Kidney (tissue), 14 donors: ENCODE data around the gene GNAO1. TPM values are rescaled to one million over a fixed set of nuclear protein-coding genes. Genes with fewer than 3 reads are reported as not detected.

Experiments
- DNase-seq, 5 donors: peaks; one replicate each; pipeline ENCODE4 v3.0.0-alpha.2; 2013 to 2020
- FAIRE-seq: peaks from 2 replicates; lab custom pipeline; 2012; peaks lifted over from hg19 to GRCh38; lab: Jason Lieb, UNC
- H3K27ac ChIP-seq, 2 donors: one replicate each; pipeline ENCODE4 v1.7.0; 2013; ENCODE audit warnings: low read depth in 2 of 2, low read length in 2 of 2, inconsistent platforms in 1 of 2
- H3K27me3 ChIP-seq: one replicate; pipeline ENCODE4 v1.7.1; 2013; ENCODE audit warnings: low read length, inconsistent platforms; ENCODE audit not compliant: control insufficient read depth, insufficient read depth
- H3K36me3 ChIP-seq, 3 donors: one replicate each; pipeline versions ENCODE4 v1.7.0 to v1.7.1; 2013; ENCODE audit warnings: low read length in 3 of 3, control low read depth in 1 of 3, inconsistent platforms in 1 of 3; ENCODE audit not compliant: insufficient read depth in 3 of 3, control insufficient read depth in 2 of 3
- H3K4me1 ChIP-seq, 3 donors: one replicate each; pipeline versions ENCODE4 v1.7.0 to v1.7.1; 2013; ENCODE audit warnings: low read length in 3 of 3, inconsistent platforms in 1 of 3, low read depth in 1 of 3; ENCODE audit not compliant: control insufficient read depth in 2 of 3, insufficient read depth in 2 of 3
- H3K4me3 ChIP-seq, 3 donors: one replicate each; pipeline versions ENCODE4 v1.7.0 to v1.8.1; 2013; ENCODE audit warnings: low read length in 3 of 3, control low read depth in 1 of 3, inconsistent platforms in 1 of 3
- H3K9ac ChIP-seq, 3 donors: one replicate each; pipeline versions ENCODE4 v1.7.0 to v1.7.1; 2013; ENCODE audit warnings: low read length in 3 of 3, control low read depth in 1 of 3, inconsistent platforms in 1 of 3
- H3K9me3 ChIP-seq, 3 donors: one replicate each; pipeline versions ENCODE4 v1.7.0 to v1.7.1; 2013; ENCODE audit warnings: low read length in 3 of 3, control low read depth in 1 of 3, inconsistent platforms in 1 of 3; ENCODE audit not compliant: control insufficient read depth in 2 of 3, insufficient read depth in 1 of 3
- CTCF ChIP-seq: IDR thresholded peaks from 3 replicates; pipeline ENCODE4 v1.5.1; 2012; ENCODE audit warnings: mild to moderate bottlenecking, moderate library complexity, borderline replicate concordance; ENCODE audit not compliant: insufficient read depth; ENCODE audit errors: extremely low read depth
- intact Hi-C: fragments of 100-400 bp; cut with DNase I; formaldehyde crosslinking; loops from one replicate; pipeline ENCODE4 v1.11.1; 2022
- polyA plus RNA-seq: library from polyadenylated mRNA; stranded (reverse); fragments of 350-450 nt; fragmentation: Illumina TruSeq; extraction: RNeasy Lipid Tissue Mini Kit (QIAGEN cat#74804); gene quantifications from one replicate; pipeline ENCODE4 v1.2.3, GENCODE V29; 2014; ENCODE audit warnings: low read depth, low replicate concordance; ENCODE audit not compliant: insufficient read depth
- total RNA-seq: library from RNA; stranded (reverse); fragmentation: NEBNext Ultra II Directional; extraction: Animal tissue kit (Norgen Biotek cat#: 25700); gene quantifications from one replicate; pipeline ENCODE4 v1.2.1, GENCODE V29; 2021
- donor health status: control.
- donor health status: control.
- donor health status: control.
- donor health status: control.
- donor health status: control.
- donor health status: DM: yes; HTN: yes; CAD: no.
- donor health status: Normal renal cell carcinoma (clear cell type).

Gene GNAO1
- total and polyA plus RNA-seq, 2 donors from 2014 or later, result 1.5 to 4.3 TPM

- no peak for FAIRE-seq
- no peak overlapping the region for H3K4me3 ChIP-seq
- H3K27me3 ChIP-seq, result no peaks in the 10 kb centered on the region
- intact Hi-C loops, result no loop called here
- H3K4me1 ChIP-seq, result no peaks in the 10 kb centered on the region
- no peak overlapping the region for H3K27ac ChIP-seq
- no peaks in the 10 kb centered on the region for H3K36me3 ChIP-seq
- TF ChIP-seq CTCF, result no peak
- H3K9ac ChIP-seq, result no peak overlapping the region
- DNase-seq, result peak in 1 of 5 donors; percentile 5
- H3K9me3 ChIP-seq, result no peaks in the 10 kb centered on the region
Measured at GRCh38 chr16:56275801-56276200, 84.5 kb downstream of the GNAO1 start.

GRCh38 chr16:56277075-56277474 lies 85.8 kb downstream of the GNAO1 start:
- no peak for FAIRE-seq
- no peak for TF ChIP-seq CTCF
- DNase-seq, result peak in 1 of 5 donors; percentile 30

GRCh38 chr16:56278196-56278855 lies 87.0 kb downstream of the GNAO1 start:
- FAIRE-seq (no peak), DNase-seq (peak in 1 of 5 donors; percentile 23)
- H3K9ac ChIP-seq, result no peak overlapping the region
- H3K36me3 ChIP-seq, result no peaks in the 10 kb centered on the region
- H3K27me3 ChIP-seq, result no peaks in the 10 kb centered on the region
- no peaks in the 10 kb centered on the region for H3K9me3 ChIP-seq
- TF ChIP-seq CTCF, result no peak
- H3K27ac ChIP-seq, result no peak overlapping the region
- H3K4me1 ChIP-seq, result no peaks in the 10 kb centered on the region
- intact Hi-C loops, result no loop called here
- H3K4me3 ChIP-seq, result no peak overlapping the region

More at GRCh38 chr16:56277075-56277474, 85.8 kb downstream of the GNAO1 start:
- Histone ChIP-seq H3K27ac (no peak overlapping the region), H3K9me3 (no peaks in the 10 kb centered on the region), H3K4me3 (no peak overlapping the region), H3K9ac (no peak overlapping the region), H3K4me1 (no peaks in the 10 kb centered on the region), H3K36me3 (no peaks in the 10 kb centered on the region), H3K27me3 (no peaks in the 10 kb centered on the region)
- intact Hi-C loops, result no loop called here
